ENCODE results near the gene SUSD3. TPM values are rescaled to one million over a fixed set of nuclear protein-coding genes. Genes with fewer than 3 reads are reported as not detected.

The SUSD3 gene
- total and polyA plus RNA-seq, 2 donors (not counting 3 experiments of a cell fraction or from before 2014, with no cell fraction given) = not detected

DNA sequence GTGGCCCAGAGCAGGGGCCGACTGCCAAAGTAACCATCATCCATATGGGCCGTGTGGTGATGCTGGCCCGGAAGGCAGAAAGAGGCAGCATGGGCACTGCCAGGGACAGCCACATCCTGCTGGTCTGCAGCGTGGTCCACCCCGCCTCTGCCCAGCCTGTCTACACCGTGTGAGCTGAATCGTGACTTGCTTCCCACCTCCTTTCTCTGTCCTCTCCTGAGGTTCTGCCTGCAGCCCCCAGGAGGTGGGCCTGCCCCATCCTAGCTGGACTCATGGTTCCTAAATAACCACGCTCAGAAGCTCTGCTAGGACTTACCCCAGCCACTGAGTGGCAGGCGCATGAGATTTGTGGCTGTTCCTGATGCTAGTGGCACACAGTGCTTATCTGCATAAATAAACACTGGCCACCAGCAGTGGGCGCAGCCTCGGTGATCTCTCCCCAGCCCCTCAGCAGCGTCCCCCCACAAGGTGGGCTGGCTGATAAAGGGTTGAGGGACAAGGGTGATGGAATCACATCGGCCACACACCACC is 22.6 kb upstream of the SUSD3 start:
- dilution Hi-C loops (cut with MboI; ENCODE audit: extremely low pct_ligation_motif_present, low sequenced_read_pairs) = no loop called here

More for the DNA sequence above, 22.6 kb upstream of the SUSD3 start:
- TF ChIP-seq MYC (IDR thresholded peaks at IDR 0.05; ENCODE audit: low read depth, low read length) (no peak), POLR2A (IDR thresholded peaks at IDR 0.05; ENCODE audit: low read depth, low read length) (no peak), JUN (IDR thresholded peaks at IDR 0.05; ENCODE audit: borderline replicate concordance, insufficient read depth, insufficient read length, low read depth) (no peak), POLR2AphosphoS5 (IDR thresholded peaks at IDR 0.05; ENCODE audit: insufficient read depth, low read depth, low read length) (no peak), GATA2 (IDR thresholded peaks at IDR 0.05; ENCODE audit: insufficient read depth, insufficient read length, low read depth, low read length) (no peak), EZH2 (IDR thresholded peaks at IDR 0.05; ENCODE audit: borderline replicate concordance, low read depth, low read length, severe bottlenecking) (no peak), FOS (IDR thresholded peaks at IDR 0.05; ENCODE audit: borderline replicate concordance, insufficient read depth, low read length) (no peak)
- TF ChIP-seq, protein P1, sequence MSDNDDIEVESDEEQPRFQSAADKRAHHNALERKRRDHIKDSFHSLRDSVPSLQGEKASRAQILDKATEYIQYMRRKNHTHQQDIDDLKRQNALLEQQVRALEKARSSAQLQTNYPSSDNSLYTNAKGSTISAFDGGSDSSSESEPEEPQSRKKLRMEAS (IDR thresholded peaks at IDR 0.05; ENCODE audit: insufficient read depth, insufficient read length) = no peak
- TF ChIP-seq, protein P2, sequence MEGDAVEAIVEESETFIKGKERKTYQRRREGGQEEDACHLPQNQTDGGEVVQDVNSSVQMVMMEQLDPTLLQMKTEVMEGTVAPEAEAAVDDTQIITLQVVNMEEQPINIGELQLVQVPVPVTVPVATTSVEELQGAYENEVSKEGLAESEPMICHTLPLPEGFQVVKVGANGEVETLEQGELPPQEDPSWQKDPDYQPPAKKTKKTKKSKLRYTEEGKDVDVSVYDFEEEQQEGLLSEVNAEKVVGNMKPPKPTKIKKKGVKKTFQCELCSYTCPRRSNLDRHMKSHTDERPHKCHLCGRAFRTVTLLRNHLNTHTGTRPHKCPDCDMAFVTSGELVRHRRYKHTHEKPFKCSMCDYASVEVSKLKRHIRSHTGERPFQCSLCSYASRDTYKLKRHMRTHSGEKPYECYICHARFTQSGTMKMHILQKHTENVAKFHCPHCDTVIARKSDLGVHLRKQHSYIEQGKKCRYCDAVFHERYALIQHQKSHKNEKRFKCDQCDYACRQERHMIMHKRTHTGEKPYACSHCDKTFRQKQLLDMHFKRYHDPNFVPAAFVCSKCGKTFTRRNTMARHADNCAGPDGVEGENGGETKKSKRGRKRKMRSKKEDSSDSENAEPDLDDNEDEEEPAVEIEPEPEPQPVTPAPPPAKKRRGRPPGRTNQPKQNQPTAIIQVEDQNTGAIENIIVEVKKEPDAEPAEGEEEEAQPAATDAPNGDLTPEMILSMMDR (IDR thresholded peaks at IDR 0.05; ENCODE audit: extremely low read depth in 1 of 2, insufficient read depth in 1 of 2, low read depth in 1 of 2, low read length in 2 of 2) = no peak
- no TSS peak for BruUV-seq (replicated peaks)
- H3K9me1 ChIP-seq (replicated peaks; ENCODE audit: control insufficient read depth, extremely low read depth, insufficient read depth, low read length) = no peaks in the 10 kb centered on the region
- H2AFZ ChIP-seq (ENCODE audit: low read depth, low read length) = no peak overlapping the region
- ChIA-PET POLR2A (no interaction called here), CTCF (interaction anchor here (0.9 kb wide), 1 partner anchor 33 kb away, joined by 3 read pairs; no protein-coding TSS in a partner anchor)
- no peaks in the 10 kb centered on the region for H4K20me1 ChIP-seq (replicated peaks; ENCODE audit: control insufficient read depth, extremely low read depth, insufficient read depth, low read length)
- no peaks in the 10 kb centered on the region for H3K9me3 ChIP-seq (replicated peaks; ENCODE audit: control insufficient read depth, insufficient read depth, low read length)
- no peaks in the 10 kb centered on the region for H3K27me3 ChIP-seq (ENCODE audit: control insufficient read depth in 2 of 2, insufficient read depth in 2 of 2, low read length in 2 of 2)
- no peaks in the 10 kb centered on the region for H3K36me3 ChIP-seq (ENCODE audit: control insufficient read depth in 2 of 2, extremely low read depth in 1 of 2, insufficient read depth in 2 of 2, low read length in 2 of 2)
- H3K4me1 ChIP-seq (ENCODE audit: control insufficient read depth, extremely low read depth, insufficient read depth, low read length) = no peaks in the 10 kb centered on the region
- no peak overlapping the region for H3K9ac ChIP-seq (replicated peaks; ENCODE audit: extremely low read depth, insufficient read depth, low read length)
- H3K79me2 ChIP-seq (ENCODE audit: control insufficient read depth, insufficient read depth, low read length) = no peaks in the 10 kb centered on the region
- DNase-seq (ENCODE audit: low read depth, low spot score) = no peak
- no peak for FAIRE-seq
- no peak overlapping the region for H3K4me3 ChIP-seq (replicated peaks in 1 of 3; ENCODE audit: insufficient read depth in 1 of 3, low read depth in 1 of 3, low read length in 3 of 3)
- H3K27ac ChIP-seq (ENCODE audit: insufficient read depth, low read depth, low read length) = no peak overlapping the region
- no peak overlapping the region for H3K4me2 ChIP-seq (ENCODE audit: insufficient read depth, low read length)
- intact Hi-C loops (cut with micrococcal nuclease) = no loop called here

Data from endothelial cell of umbilical vein (primary cell).